Spinal cord (tissue), 10 donors: Measurements from ENCODE around the gene RNH1. TPM values are rescaled to one million over a fixed set of nuclear protein-coding genes. Genes with fewer than 3 reads are reported as not detected.

Experiments used
- DNase-seq, 6 donors: peaks; one replicate each; pipeline versions ENCODE4 v3.0.0 to v3.0.0-alpha.2; 2013 to 2015; ENCODE audit warnings: low spot score in 6 of 6, low read depth in 4 of 6
- H3K27ac ChIP-seq: one replicate; pipeline ENCODE4 v1.5.1; 2013; ENCODE audit warnings: low read depth, low read length, control low read depth
- H3K27me3 ChIP-seq: one replicate; pipeline ENCODE4 v1.6.1; 2013; ENCODE audit warnings: low read length; ENCODE audit not compliant: control insufficient read depth, insufficient read depth
- H3K36me3 ChIP-seq: one replicate; pipeline ENCODE4 v1.6.1; 2013; ENCODE audit warnings: low read length; ENCODE audit not compliant: control insufficient read depth, insufficient read depth
- H3K4me1 ChIP-seq: one replicate; pipeline ENCODE4 v1.6.1; 2013; ENCODE audit warnings: low read length; ENCODE audit not compliant: control insufficient read depth, insufficient read depth
- H3K4me3 ChIP-seq: one replicate; pipeline ENCODE4 v1.5.1; 2013; ENCODE audit warnings: low read depth, low read length, control low read depth
- H3K9me3 ChIP-seq: one replicate; pipeline ENCODE4 v1.6.1; 2013; ENCODE audit warnings: low read length; ENCODE audit not compliant: control insufficient read depth, insufficient read depth
- WGBS: methylation state at CpG from one replicate; pipeline ENCODE4 v1.1.5; 2013; ENCODE audit warnings: missing lambda C conversion rate; ENCODE audit not compliant: insufficient coverage; 5-methylcytosine and 5-hydroxymethylcytosine counted together
- polyA plus RNA-seq, 2 donors: library from polyadenylated mRNA; unstranded; fragments of 120-200 nt; gene quantifications; one replicate each; pipeline ENCODE4 v1.2.1, GENCODE V29; 2013; ENCODE audit not compliant: insufficient read length in 2 of 2
- total RNA-seq, 2 donors: library from RNA; depleted of rRNA in 1 of 2; stranded (reverse); fragments of 120-200 nt in 1 of 2; fragments of >200 nt in 1 of 2; gene quantifications; one replicate each; pipeline versions ENCODE4 v1.2.3 to v1.2.4, GENCODE V29; 2013 to 2014
- donor health status: healthy.

Gene RNH1
- total and polyA plus RNA-seq, 4 donors: 62.8 to 119 (median 94.7) TPM

- Histone ChIP-seq H3K9me3 (no peaks in the 10 kb centered on the region), H3K4me3 (no peak overlapping the region), H3K27ac (no peak overlapping the region), H3K36me3 (peaks cover 88% of the 10 kb centered on the region), H3K27me3 (no peaks in the 10 kb centered on the region), H3K4me1 (no peaks in the 10 kb centered on the region)
- 94% methylated on average over 15 of the region's 15 CpGs for WGBS
- no peak for DNase-seq
Measured at GRCh38 chr11:490930-491260, 16.1 kb downstream of the RNH1 start.

- WGBS: 96% methylated on average over 38 of the region's 38 CpGs
- H3K36me3 ChIP-seq: peaks cover 86% of the 10 kb centered on the region
- no peak for DNase-seq
Measured at GRCh38 chr11:490186-490929, 16.7 kb downstream of the RNH1 start.

GRCh38 chr11:489610-490185 lies 17.3 kb downstream of the RNH1 start:
- Histone ChIP-seq H3K9me3 (no peaks in the 10 kb centered on the region), H3K4me1 (no peaks in the 10 kb centered on the region), H3K36me3 (peaks cover 86% of the 10 kb centered on the region), H3K27me3 (no peaks in the 10 kb centered on the region), H3K27ac (no peak overlapping the region), H3K4me3 (no peak overlapping the region)
- no peak for DNase-seq
- 96% methylated on average over 36 of the region's 37 CpGs for WGBS

More at GRCh38 chr11:490186-490929, 16.7 kb downstream of the RNH1 start:
- no peak overlapping the region for H3K4me3 ChIP-seq
- no peaks in the 10 kb centered on the region for H3K4me1 ChIP-seq
- no peaks in the 10 kb centered on the region for H3K9me3 ChIP-seq
- H3K27ac ChIP-seq: no peak overlapping the region
- H3K27me3 ChIP-seq: no peaks in the 10 kb centered on the region

DNA sequence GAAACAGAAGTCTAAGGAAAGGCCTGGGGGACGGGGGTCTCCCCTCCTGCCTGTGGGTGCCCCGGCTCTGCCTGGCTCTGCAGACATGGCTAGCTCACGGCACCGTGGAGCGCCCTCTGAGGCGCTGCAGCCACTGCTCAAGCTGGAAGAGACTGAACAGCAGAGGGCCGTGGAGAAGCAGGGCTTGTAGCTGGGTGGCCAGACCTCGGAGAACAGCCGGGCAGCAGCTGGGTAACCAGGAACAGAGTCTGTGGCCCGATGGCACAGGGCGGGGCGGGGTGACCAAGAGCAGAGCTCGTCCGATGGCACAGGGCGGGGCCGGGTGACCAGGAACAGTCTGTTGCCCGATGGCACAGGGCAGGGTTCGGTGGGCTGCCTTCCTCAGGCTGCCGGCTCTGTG lies 18.1 kb downstream of the RNH1 start:
- H3K36me3 ChIP-seq: peaks cover 83% of the 10 kb centered on the region
- no peaks in the 10 kb centered on the region for H3K9me3 ChIP-seq
- no peak for DNase-seq
- 94% methylated on average over 19 of the region's 19 CpGs for WGBS
- H3K4me3 ChIP-seq: no peak overlapping the region
- no peaks in the 10 kb centered on the region for H3K27me3 ChIP-seq
- no peaks in the 10 kb centered on the region for H3K4me1 ChIP-seq
- no peak overlapping the region for H3K27ac ChIP-seq

GRCh38 chr11:488579-488978 lies 18.5 kb downstream of the RNH1 start:
- Histone ChIP-seq H3K27ac (no peak overlapping the region), H3K36me3 (peaks cover 79% of the 10 kb centered on the region), H3K4me1 (no peaks in the 10 kb centered on the region), H3K27me3 (no peaks in the 10 kb centered on the region), H3K9me3 (no peaks in the 10 kb centered on the region), H3K4me3 (no peak overlapping the region)
- DNase-seq: no peak
- WGBS: 96% methylated on average over 13 of the region's 19 CpGs

- no peaks in the 10 kb centered on the region for H3K27me3 ChIP-seq
- H3K4me3 ChIP-seq: no peak overlapping the region
- no peaks in the 10 kb centered on the region for H3K4me1 ChIP-seq
- H3K27ac ChIP-seq: no peak overlapping the region
- DNase-seq: no peak
- WGBS: 95% methylated on average over 25 of the region's 25 CpGs
- H3K9me3 ChIP-seq: no peaks in the 10 kb centered on the region
- H3K36me3 ChIP-seq: peaks cover 74% of the 10 kb centered on the region
Measured at GRCh38 chr11:488062-488461, 19.0 kb downstream of the RNH1 start.

GRCh38 chr11:487571-488021 lies 19.4 kb downstream of the RNH1 start:
- Histone ChIP-seq H3K9me3 (no peaks in the 10 kb centered on the region), H3K27me3 (no peaks in the 10 kb centered on the region), H3K4me3 (no peak overlapping the region), H3K27ac (no peak overlapping the region), H3K4me1 (no peaks in the 10 kb centered on the region), H3K36me3 (peaks cover 69% of the 10 kb centered on the region)
- 96% methylated on average over 22 of the region's 22 CpGs for WGBS
- DNase-seq: no peak

- Histone ChIP-seq H3K27me3 (no peaks in the 10 kb centered on the region), H3K36me3 (peaks cover 66% of the 10 kb centered on the region), H3K4me1 (no peaks in the 10 kb centered on the region), H3K27ac (no peak overlapping the region), H3K4me3 (no peak overlapping the region), H3K9me3 (no peaks in the 10 kb centered on the region)
- no peak for DNase-seq
- WGBS: 99% methylated on average over 23 of the region's 23 CpGs
Measured at GRCh38 chr11:486189-486588, 20.9 kb downstream of the RNH1 start.

GRCh38 chr11:484616-485015 lies 22.4 kb downstream of the RNH1 start:
- Histone ChIP-seq H3K9me3 (no peaks in the 10 kb centered on the region), H3K4me1 (no peaks in the 10 kb centered on the region), H3K36me3 (peaks cover 60% of the 10 kb centered on the region), H3K27me3 (no peaks in the 10 kb centered on the region), H3K4me3 (no peak overlapping the region), H3K27ac (no peak overlapping the region)
- no peak for DNase-seq
- WGBS: 98% methylated on average over 38 of the region's 38 CpGs

- Histone ChIP-seq H3K4me3 (no peak overlapping the region), H3K36me3 (peaks cover 42% of the 10 kb centered on the region), H3K27me3 (no peaks in the 10 kb centered on the region), H3K4me1 (no peaks in the 10 kb centered on the region), H3K9me3 (no peaks in the 10 kb centered on the region), H3K27ac (no peak overlapping the region)
- 94% methylated on average over 10 of the region's 13 CpGs for WGBS
- no peak for DNase-seq
Measured at GRCh38 chr11:479311-479710, 27.7 kb downstream of the RNH1 start.
